A549 (cell line): ENCODE data around the gene ITPKC. TPM values are rescaled to one million over a fixed set of nuclear protein-coding genes. Genes with fewer than 3 reads are reported as not detected.

Experiments
- ATAC-seq, 2 experiments: fragments of 200-7000 bp in 1 of 2; fragments of >200 bp in 1 of 2; cut with Nextera tagmentation in 1 of 2; cut with Tn5 transposase in 1 of 2; 3 replicates each; pipeline versions ENCODE4 v1.8.0 to v1.9.1; 2018 to 2020; ENCODE audit warnings: mild to moderate bottlenecking in 1 of 2, moderate library complexity in 1 of 2
- CTCF ChIA-PET: fragments of 300-600 bp; sonication (Branson Sonifier 250); formaldehyde crosslinking; extraction: SDS; loops from one replicate; lab custom pipeline; 2021; ENCODE audit warnings: antibody characterized with exemption, inconsistent platforms; lab: Yijun Ruan, JAX
- POLR2A ChIA-PET: fragments of 350-600 bp; formaldehyde crosslinking; extraction: SDS; loops from one replicate; lab custom pipeline; 2021; ENCODE audit warnings: antibody characterized with exemption, inconsistent platforms; lab: Yijun Ruan, JAX
- DNase-seq, 2 experiments: peaks; one replicate each; pipeline versions ENCODE4 v3.0.0 to v3.0.0-alpha.2; 2011 to 2016; ENCODE audit warnings: low read depth in 1 of 2, low spot score in 1 of 2
- FAIRE-seq: peaks from 2 replicates; lab custom pipeline; 2011; peaks lifted over from hg19 to GRCh38; lab: Jason Lieb, UNC
- H3K27ac ChIP-seq, 2 experiments: fragments of >200 bp; sonication (Bioruptor Twin); formaldehyde crosslinking; 3 replicates each; pipeline ENCODE4 v1.5.1; 2016 to 2017
- H3K4me1 ChIP-seq: fragments of >200 bp; sonication (Bioruptor Twin); formaldehyde crosslinking; 3 replicates; pipeline ENCODE4 v1.6.1; 2016
- H3K4me2 ChIP-seq: fragments of >200 bp; sonication (Bioruptor Twin); formaldehyde crosslinking; 3 replicates; pipeline ENCODE4 v1.6.1; 2016
- H3K4me3 ChIP-seq: fragments of >200 bp; sonication (Bioruptor Twin); formaldehyde crosslinking; 3 replicates; pipeline ENCODE4 v1.5.1; 2016
- H3K9me3 ChIP-seq: fragments of >200 bp; sonication (Bioruptor Twin); formaldehyde crosslinking; 3 replicates; pipeline ENCODE4 v1.6.1; 2016
- CEBPB ChIP-seq, 2 experiments: fragments of >200 bp in 1 of 2; sonication (Bioruptor Twin) in 1 of 2; formaldehyde crosslinking in 1 of 2; IDR thresholded peaks; 2 replicates each; pipeline ENCODE4 v1.6.1; 2012 to 2016
- EHMT2 ChIP-seq: fragments of 200-600 bp; sonication (generic); IDR thresholded peaks from 2 replicates; pipeline ENCODE4 v1.6.1; 2016; ENCODE audit warnings: antibody characterized with exemption, low read depth, mild to moderate bottlenecking, moderate library complexity
- ELK1 ChIP-seq: fragments of 150-350 bp; IDR thresholded peaks from 2 replicates; pipeline ENCODE4 v1.6.1; 2014; ENCODE audit warnings: low read depth, mild to moderate bottlenecking, low read length
- EP300 ChIP-seq, 2 experiments: fragments of >200 bp; sonication (Bioruptor Twin); formaldehyde crosslinking; IDR thresholded peaks; 2 replicates in 1 of 2; 3 replicates in 1 of 2; pipeline ENCODE4 v1.6.1; 2016 to 2017
- FOXS1 ChIP-seq: fragments of 250-450 bp; sonication (Bioruptor Pico); IDR thresholded peaks from 2 replicates; pipeline ENCODE4 v1.5.0; 2020; ENCODE audit warnings: mild to moderate bottlenecking, moderate library complexity
- GATA3 ChIP-seq: IDR thresholded peaks from 2 replicates; pipeline ENCODE4 v1.6.1; 2012; ENCODE audit warnings: borderline replicate concordance
- HEYL ChIP-seq: fragments of 250-450 bp; sonication (Bioruptor Pico); IDR thresholded peaks from 2 replicates; pipeline ENCODE4 v1.8.0; 2021; ENCODE audit warnings: mild to moderate bottlenecking, moderate library complexity
- HOXB13 ChIP-seq: fragments of 250-450 bp; sonication (Bioruptor Pico); IDR thresholded peaks from 2 replicates; pipeline ENCODE4 v1.5.0; 2020; ENCODE audit warnings: low read depth, mild to moderate bottlenecking, moderate library complexity
- JUN ChIP-seq, 2 experiments: fragments of >200 bp; sonication (Bioruptor Twin); formaldehyde crosslinking; IDR thresholded peaks; 2 replicates in 1 of 2; 3 replicates in 1 of 2; pipeline ENCODE4 v1.6.1; 2016 to 2017
- MAX ChIP-seq: IDR thresholded peaks from 2 replicates; pipeline ENCODE4 v1.6.1; 2012
- MAZ ChIP-seq: fragments of 150-350 bp; IDR thresholded peaks from 2 replicates; pipeline ENCODE4 v1.6.1; 2014; ENCODE audit warnings: antibody characterized with exemption, low read depth, low read length, borderline replicate concordance
- MYC ChIP-seq: IDR thresholded peaks from 2 replicates; pipeline ENCODE4 v1.6.1; 2012; ENCODE audit warnings: mild to moderate bottlenecking, inconsistent platforms, low read length, improper control_type of control experiment, borderline replicate concordance
- NPAS2 ChIP-seq: fragments of 250-450 bp; sonication (Bioruptor Pico); IDR thresholded peaks from 2 replicates; pipeline ENCODE4 v1.8.0; 2022; ENCODE audit warnings: mild to moderate bottlenecking, moderate library complexity, borderline replicate concordance
- POLR2A ChIP-seq: IDR thresholded peaks from 2 replicates; pipeline ENCODE4 v1.6.1; 2012; ENCODE audit warnings: mild to moderate bottlenecking, low read length
- RCOR1 ChIP-seq: fragments of 150-350 bp; IDR thresholded peaks from 2 replicates; pipeline ENCODE4 v1.6.1; 2014; ENCODE audit warnings: antibody characterized with exemption, low read length, low read depth
- TFCP2L1 ChIP-seq: fragments of 250-450 bp; sonication (Bioruptor Pico); IDR thresholded peaks from 2 replicates; pipeline ENCODE4 v1.5.0; 2021; ENCODE audit warnings: mild to moderate bottlenecking
- USF2 ChIP-seq: fragments of 450-650 bp; IDR thresholded peaks from 2 replicates; pipeline ENCODE4 v1.6.1; 2014; ENCODE audit warnings: antibody characterized with exemption
- ZNF302 ChIP-seq: fragments of 250-450 bp; sonication (Bioruptor Pico); IDR thresholded peaks from 2 replicates; pipeline ENCODE4 v1.9.0; 2021; ENCODE audit warnings: inconsistent platforms, mild to moderate bottlenecking, moderate library complexity
- WGBS: methylation state at CpG from one replicate; pipeline ENCODE4 v1.1.6; 2017; ENCODE audit errors: missing lambda C conversion rate; 5-methylcytosine and 5-hydroxymethylcytosine counted together
- polyA plus RNA-seq, 4 experiments: library from polyadenylated mRNA; depleted of rRNA in 3 of 4; stranded (reverse); fragments of >200 nt; fragmentation: RNase III in 1 of 4; extraction: RNeasy Plus Mini Kit Qiagen cat#74134 plus additional on column Dnase treatment in 1 of 4; gene quantifications; 2 replicates in 3 of 4; 3 replicates in 1 of 4; pipeline ENCODE4 v1.2.3, GENCODE V29; 2011 to 2017
- TF ChIP-seq, protein P1 (sequence below): fragments of 200-600 bp; sonication (generic); IDR thresholded peaks from 2 replicates; pipeline ENCODE4 v1.6.1; 2016; ENCODE audit warnings: antibody characterized with exemption, mild to moderate bottlenecking, moderate library complexity
- TF ChIP-seq, protein P2 (sequence below): IDR thresholded peaks from 2 replicates; pipeline ENCODE4 v1.6.1; 2012
- TF ChIP-seq, protein P3 (sequence below): IDR thresholded peaks from 2 replicates; pipeline ENCODE4 v1.6.1; 2012; ENCODE audit warnings: low read depth, borderline replicate concordance

Gene ITPKC
- polyA plus RNA-seq, 2 of the 4 experiments (the other 2 are of a cell fraction), result 6.5 to 7.9 TPM

DNA sequence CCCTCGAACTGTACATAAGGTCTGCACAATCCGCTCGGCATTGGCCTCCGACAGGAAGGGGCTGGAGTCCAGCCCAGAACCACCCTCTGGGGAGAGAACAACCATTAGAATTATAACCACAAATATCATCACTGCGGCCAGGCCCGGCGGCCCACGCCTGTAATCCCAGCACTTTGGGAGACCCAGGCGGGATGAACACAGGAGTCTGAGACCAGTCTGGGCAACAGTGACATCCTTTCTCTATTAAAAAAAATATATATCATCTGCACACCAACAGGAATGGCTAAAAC, 11.6 kb upstream of the ITPKC start:
- DNase-seq, result no peak

GRCh38 chr19:40705950-40706619, 10.8 kb upstream of the ITPKC start:
- no peak for TF ChIP-seq FOXS1 (CRISPR knock-in tag)
- TF ChIP-seq ZNF302 (CRISPR knock-in tag), result no peak
- TF ChIP-seq JUN (IDR thresholded peaks at IDR 0.05), result no peak
- TF ChIP-seq, all 56 proteins: peak for 0
- no peak overlapping the region for H3K27ac ChIP-seq
- no peak for DNase-seq
- H3K4me2 ChIP-seq, result no peak overlapping the region
- no peak for FAIRE-seq
- H3K4me1 ChIP-seq, result peaks cover 8% of the 10 kb centered on the region; the same call in 2 of the 3 replicates
- no peak overlapping the region for H3K4me3 ChIP-seq
- WGBS, result 90% methylated on average over 7 of the region's 7 CpGs
- CTCF ChIA-PET, result interaction anchor here (0.7 to 11.7 kb wide), 4 partner anchors 8 to 42 kb away, joined by 3 to 178 read pairs (median 4); no protein-coding TSS in a partner anchor
- H3K9me3 ChIP-seq, result no peaks in the 10 kb centered on the region
- POLR2A ChIA-PET, result interaction anchor here (0.9 kb wide), 1 partner anchor 73 kb away, joined by 4 read pairs; no protein-coding TSS in a partner anchor
- no peak for ATAC-seq

More for the DNA sequence above, 11.6 kb upstream of the ITPKC start:
- ATAC-seq (no peak), FAIRE-seq (no peak)
- no peak overlapping the region for H3K4me2 ChIP-seq
- no peaks in the 10 kb centered on the region for H3K9me3 ChIP-seq
- TF ChIP-seq, protein P1, sequence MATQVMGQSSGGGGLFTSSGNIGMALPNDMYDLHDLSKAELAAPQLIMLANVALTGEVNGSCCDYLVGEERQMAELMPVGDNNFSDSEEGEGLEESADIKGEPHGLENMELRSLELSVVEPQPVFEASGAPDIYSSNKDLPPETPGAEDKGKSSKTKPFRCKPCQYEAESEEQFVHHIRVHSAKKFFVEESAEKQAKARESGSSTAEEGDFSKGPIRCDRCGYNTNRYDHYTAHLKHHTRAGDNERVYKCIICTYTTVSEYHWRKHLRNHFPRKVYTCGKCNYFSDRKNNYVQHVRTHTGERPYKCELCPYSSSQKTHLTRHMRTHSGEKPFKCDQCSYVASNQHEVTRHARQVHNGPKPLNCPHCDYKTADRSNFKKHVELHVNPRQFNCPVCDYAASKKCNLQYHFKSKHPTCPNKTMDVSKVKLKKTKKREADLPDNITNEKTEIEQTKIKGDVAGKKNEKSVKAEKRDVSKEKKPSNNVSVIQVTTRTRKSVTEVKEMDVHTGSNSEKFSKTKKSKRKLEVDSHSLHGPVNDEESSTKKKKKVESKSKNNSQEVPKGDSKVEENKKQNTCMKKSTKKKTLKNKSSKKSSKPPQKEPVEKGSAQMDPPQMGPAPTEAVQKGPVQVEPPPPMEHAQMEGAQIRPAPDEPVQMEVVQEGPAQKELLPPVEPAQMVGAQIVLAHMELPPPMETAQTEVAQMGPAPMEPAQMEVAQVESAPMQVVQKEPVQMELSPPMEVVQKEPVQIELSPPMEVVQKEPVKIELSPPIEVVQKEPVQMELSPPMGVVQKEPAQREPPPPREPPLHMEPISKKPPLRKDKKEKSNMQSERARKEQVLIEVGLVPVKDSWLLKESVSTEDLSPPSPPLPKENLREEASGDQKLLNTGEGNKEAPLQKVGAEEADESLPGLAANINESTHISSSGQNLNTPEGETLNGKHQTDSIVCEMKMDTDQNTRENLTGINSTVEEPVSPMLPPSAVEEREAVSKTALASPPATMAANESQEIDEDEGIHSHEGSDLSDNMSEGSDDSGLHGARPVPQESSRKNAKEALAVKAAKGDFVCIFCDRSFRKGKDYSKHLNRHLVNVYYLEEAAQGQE, result no peak
- TF ChIP-seq EHMT2 (no peak), GATA3 (no peak), MAX (no peak), POLR2A (no peak), ELK1 (no peak), MYC (no peak), TFCP2L1 (CRISPR knock-in tag) (no peak), HOXB13 (no peak), EP300 (IDR thresholded peaks at IDR 0.05) (no peak), HEYL (no peak), MAZ (no peak)
- CTCF ChIA-PET, result interaction anchor here (0.7 to 11.7 kb wide), 2 partner anchors 11 to 42 kb away, joined by 4 to 178 read pairs; no protein-coding TSS in a partner anchor
- H3K4me3 ChIP-seq, result no peak overlapping the region
- WGBS, result 95% methylated on average over 9 of the region's 9 CpGs
- peaks cover 8% of the 10 kb centered on the region; the same call in 2 of the 3 replicates for H3K4me1 ChIP-seq
- no peak overlapping the region for H3K27ac ChIP-seq
- POLR2A ChIA-PET, result no interaction called here

DNA sequence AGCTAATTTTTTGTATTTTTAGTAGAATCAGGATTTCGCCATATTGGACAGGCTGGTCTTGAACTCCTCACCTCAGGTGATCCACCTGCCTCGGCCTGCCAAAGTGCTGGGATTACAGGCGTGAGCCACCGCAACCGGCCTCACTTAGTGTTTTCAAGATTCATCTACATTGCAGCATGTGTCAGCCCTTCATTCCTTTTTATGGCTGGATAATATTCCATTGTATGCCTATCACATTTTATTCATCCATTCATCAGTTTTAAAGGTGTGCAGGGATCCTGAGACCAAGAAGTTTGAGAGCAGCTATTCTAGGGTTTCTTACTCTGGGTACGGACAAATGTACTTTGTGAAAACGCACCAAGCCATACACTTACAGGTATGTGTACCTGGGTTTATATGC, 9.3 kb upstream of the ITPKC start:
- ChIA-PET CTCF (interaction anchor here (0.7 to 11.7 kb wide), 6 partner anchors 9 to 44 kb away, joined by 3 to 178 read pairs (median 4); partner anchors contain the start of genes ACTMAP, COQ8B and SNRPA), POLR2A (no interaction called here)
- H3K27ac ChIP-seq, result no peak overlapping the region
- H3K9me3 ChIP-seq, result no peaks in the 10 kb centered on the region
- ATAC-seq (no peak), FAIRE-seq (peak; percentile 39), DNase-seq (no peak)
- no peak overlapping the region for H3K4me3 ChIP-seq
- H3K4me1 ChIP-seq, result peaks cover 4% of the 10 kb centered on the region; the same call in 2 of the 3 replicates
- H3K4me2 ChIP-seq, result no peak overlapping the region
- 96% methylated on average over 7 of the region's 7 CpGs for WGBS
- TF ChIP-seq NPAS2 (CRISPR knock-in tag), result no peak
- TF ChIP-seq CEBPB (IDR thresholded peaks at IDR 0.05), result no peak
- TF ChIP-seq, protein P2, sequence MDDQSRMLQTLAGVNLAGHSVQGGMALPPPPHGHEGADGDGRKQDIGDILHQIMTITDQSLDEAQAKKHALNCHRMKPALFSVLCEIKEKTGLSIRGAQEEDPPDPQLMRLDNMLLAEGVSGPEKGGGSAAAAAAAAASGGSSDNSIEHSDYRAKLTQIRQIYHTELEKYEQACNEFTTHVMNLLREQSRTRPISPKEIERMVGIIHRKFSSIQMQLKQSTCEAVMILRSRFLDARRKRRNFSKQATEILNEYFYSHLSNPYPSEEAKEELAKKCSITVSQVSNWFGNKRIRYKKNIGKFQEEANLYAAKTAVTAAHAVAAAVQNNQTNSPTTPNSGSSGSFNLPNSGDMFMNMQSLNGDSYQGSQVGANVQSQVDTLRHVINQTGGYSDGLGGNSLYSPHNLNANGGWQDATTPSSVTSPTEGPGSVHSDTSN, result no peak
- TF ChIP-seq, protein P3, sequence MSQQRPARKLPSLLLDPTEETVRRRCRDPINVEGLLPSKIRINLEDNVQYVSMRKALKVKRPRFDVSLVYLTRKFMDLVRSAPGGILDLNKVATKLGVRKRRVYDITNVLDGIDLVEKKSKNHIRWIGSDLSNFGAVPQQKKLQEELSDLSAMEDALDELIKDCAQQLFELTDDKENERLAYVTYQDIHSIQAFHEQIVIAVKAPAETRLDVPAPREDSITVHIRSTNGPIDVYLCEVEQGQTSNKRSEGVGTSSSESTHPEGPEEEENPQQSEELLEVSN, result no peak
- no peak for TF ChIP-seq MYC
- TF ChIP-seq TFCP2L1 (CRISPR knock-in tag), result no peak
- TF ChIP-seq RCOR1, result no peak
- TF ChIP-seq, protein P1, result no peak
- TF ChIP-seq USF2, result no peak
